GM11168 (cell line): ENCODE measurements around the gene CTCFL.

Source experiments
- in situ Hi-C: fragments of 300-500 bp; cut with MboI; formaldehyde crosslinking; loops from one replicate; pipeline ENCODE4 v1.12.0; 2022; ENCODE audit warnings: low sequenced_read_pairs; ENCODE audit not compliant: unreplicated experiment

CTCFL gene, protein sequence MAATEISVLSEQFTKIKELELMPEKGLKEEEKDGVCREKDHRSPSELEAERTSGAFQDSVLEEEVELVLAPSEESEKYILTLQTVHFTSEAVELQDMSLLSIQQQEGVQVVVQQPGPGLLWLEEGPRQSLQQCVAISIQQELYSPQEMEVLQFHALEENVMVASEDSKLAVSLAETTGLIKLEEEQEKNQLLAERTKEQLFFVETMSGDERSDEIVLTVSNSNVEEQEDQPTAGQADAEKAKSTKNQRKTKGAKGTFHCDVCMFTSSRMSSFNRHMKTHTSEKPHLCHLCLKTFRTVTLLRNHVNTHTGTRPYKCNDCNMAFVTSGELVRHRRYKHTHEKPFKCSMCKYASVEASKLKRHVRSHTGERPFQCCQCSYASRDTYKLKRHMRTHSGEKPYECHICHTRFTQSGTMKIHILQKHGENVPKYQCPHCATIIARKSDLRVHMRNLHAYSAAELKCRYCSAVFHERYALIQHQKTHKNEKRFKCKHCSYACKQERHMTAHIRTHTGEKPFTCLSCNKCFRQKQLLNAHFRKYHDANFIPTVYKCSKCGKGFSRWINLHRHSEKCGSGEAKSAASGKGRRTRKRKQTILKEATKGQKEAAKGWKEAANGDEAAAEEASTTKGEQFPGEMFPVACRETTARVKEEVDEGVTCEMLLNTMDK

GRCh38 chr20:57524511-57525176 lies at the start of gene CTCFL:
Gene CTCFL (minus strand): TSS chr20:57525140. CDS start chr20:57524205, 935 bp downstream.
- in situ Hi-C loops = loop anchor here (5.0 kb wide), 1 partner anchor 68 kb away; no protein-coding TSS in a partner anchor

DNA sequence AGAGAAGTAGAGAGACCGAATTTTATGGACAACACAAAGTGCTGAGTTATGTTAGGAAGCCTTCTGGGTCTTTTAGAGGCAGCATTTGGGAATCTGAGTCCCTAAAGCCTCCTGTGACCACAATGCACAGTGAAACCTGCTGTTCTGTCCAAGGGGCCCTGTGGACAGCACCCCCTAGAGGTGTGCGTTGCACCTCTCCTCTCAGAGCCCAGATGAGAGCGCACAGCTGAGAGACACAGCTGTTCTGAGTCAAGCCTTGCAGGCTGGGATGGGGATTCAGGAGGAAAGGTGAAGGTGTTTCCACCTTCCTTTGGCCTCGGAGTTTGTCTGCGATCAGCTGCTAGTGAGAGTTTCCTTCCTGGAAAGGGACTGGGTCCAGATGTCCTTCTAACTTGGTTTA lies 49.0 kb upstream of the CTCFL start:
- in situ Hi-C loops = no loop called here

DNA sequence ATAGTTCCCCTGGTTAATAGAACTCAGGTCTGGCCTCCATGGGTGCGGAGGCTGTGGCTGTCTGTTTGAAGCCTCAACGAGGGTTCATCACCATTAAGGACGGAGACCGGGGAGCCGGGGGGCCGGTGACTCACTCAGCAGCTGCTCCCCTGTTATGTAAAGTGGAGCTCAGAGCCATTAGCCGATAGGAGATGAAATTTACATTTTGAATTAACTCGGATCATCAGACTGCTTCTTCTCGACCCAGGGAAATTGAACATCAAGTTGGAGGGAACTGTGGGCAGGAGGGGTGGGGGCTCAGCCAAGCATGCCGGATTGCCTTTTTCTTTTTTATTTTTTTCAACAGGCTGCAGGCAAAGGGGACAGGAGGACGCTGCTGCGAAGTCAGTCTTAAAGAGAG lies 48.3 kb upstream of the CTCFL start:
- in situ Hi-C loops = no loop called here

- in situ Hi-C loops = no loop called here
These were observed 47.0 kb upstream of the CTCFL start for GRCh38 chr20:57571782-57572416.

DNA sequence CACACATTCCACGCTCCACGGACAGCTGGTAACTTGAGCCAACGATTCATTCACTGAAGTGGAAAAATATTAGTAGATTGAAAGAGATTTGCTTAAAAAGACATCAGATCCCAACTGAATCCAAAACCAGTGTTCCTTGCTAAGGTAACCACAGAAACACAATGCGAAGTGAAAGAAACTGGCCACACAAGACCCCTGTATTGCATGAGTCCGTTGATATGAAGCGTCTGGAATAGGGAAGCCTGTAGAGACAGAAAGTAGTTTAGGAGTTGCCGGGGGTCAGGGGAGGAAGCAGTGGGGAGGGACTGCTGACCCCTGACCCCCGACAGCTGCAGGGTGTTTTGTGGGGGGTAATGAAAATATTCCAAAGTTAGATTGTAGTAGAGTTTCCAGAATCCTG lies 46.0 kb upstream of the CTCFL start:
- in situ Hi-C loops = no loop called here

- in situ Hi-C loops = no loop called here
These were observed 45.4 kb upstream of the CTCFL start for GRCh38 chr20:57570145-57570850.

DNA sequence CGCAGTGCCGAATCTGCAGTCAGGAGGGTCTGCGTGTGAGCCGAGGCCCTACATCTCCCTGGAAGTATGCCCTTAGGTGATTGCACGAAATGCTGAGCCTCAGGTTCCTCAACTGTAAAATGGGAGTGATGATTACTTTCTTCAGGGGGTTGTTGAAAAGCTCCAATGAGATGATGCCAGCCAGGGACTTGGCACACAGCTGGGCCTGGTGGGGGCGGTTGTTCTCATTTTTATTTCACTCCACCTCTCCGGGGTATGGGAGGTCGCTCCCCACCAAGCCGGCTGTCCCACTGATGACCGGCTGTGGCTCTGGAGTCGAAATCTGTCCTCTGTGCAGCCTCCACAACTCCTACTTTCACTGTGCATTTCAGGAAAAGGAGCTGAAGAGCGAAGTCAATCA lies 44.0 kb upstream of the CTCFL start:
- in situ Hi-C loops = no loop called here

DNA sequence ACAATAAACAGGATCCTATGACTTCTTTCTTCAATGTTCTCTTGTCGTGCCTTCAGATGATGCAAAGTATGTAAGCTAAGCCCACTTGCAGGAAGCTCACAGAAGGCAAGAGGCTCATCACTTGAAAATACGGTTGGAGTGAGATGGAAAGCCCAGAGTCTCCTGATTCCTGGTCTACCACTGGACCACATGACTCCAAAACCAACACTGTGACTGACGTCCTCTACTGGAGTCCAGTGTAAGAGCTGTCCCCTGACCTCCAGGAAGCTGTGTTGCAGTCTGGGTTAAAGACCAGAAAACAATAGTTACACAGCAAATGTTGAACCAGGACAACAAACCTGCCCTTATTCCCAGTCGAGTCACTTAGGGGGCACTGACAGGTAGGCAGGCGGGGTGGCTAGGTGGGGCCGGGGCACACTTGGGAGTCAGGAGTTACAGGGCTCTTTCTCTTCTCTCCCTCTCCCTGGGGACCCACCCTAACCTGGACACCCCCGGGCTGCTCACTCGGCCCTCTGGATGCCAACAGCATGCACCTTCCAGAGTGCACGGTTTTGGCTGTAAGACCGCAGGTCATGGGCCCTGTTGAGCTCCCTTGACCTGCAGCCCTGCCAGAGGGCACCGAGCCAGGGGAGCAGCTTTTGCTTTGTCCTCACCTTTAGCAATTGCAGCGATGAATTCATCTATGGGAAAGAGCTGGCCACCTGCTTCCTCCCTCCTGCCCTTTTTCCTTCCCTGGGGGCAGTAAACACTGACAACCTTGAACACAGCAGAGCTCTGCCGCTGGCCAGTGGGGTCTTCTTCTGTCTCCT lies 43.4 kb upstream of the CTCFL start:
- in situ Hi-C loops = no loop called here

DNA sequence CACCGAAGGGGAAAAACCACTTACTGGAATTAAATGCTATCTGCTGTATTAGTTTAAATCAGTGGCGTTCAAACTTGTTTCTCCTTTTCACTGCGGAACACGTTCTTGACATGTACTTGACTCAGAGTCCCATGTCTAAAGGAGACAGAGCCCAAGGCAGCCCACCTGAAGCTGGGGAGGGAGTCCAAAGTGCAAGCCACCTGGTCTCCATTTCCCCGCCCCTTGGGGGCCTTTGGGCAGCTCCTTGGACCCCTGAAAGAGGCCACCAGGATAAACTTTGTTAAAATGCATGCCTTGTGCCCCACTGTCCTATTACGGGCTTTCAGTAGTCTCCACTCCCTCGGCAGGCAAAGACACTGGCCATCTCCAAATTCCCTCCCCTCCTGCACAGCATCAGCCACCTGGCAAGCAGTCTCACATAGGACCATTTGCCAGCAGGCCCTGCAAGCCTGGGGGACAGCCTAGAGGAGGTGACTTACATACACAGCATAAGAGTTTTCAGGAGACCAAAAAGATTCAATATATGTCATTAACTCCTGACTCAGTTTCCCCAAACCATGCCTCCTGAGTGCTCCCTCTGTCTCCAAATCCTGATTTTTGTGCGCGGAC lies 42.6 kb upstream of the CTCFL start:
- in situ Hi-C loops = no loop called here

- in situ Hi-C loops = no loop called here
These were observed 42.0 kb upstream of the CTCFL start for GRCh38 chr20:57566803-57567459.

GRCh38 chr20:57566399-57566798 lies 41.5 kb upstream of the CTCFL start:
- in situ Hi-C loops = no loop called here

GRCh38 chr20:57564951-57565642 lies 40.2 kb upstream of the CTCFL start:
- in situ Hi-C loops = no loop called here

- in situ Hi-C loops = no loop called here
These were observed 39.4 kb upstream of the CTCFL start for GRCh38 chr20:57564180-57564802.

- in situ Hi-C loops = no loop called here
These were observed 38.6 kb upstream of the CTCFL start for GRCh38 chr20:57563522-57563921.

DNA sequence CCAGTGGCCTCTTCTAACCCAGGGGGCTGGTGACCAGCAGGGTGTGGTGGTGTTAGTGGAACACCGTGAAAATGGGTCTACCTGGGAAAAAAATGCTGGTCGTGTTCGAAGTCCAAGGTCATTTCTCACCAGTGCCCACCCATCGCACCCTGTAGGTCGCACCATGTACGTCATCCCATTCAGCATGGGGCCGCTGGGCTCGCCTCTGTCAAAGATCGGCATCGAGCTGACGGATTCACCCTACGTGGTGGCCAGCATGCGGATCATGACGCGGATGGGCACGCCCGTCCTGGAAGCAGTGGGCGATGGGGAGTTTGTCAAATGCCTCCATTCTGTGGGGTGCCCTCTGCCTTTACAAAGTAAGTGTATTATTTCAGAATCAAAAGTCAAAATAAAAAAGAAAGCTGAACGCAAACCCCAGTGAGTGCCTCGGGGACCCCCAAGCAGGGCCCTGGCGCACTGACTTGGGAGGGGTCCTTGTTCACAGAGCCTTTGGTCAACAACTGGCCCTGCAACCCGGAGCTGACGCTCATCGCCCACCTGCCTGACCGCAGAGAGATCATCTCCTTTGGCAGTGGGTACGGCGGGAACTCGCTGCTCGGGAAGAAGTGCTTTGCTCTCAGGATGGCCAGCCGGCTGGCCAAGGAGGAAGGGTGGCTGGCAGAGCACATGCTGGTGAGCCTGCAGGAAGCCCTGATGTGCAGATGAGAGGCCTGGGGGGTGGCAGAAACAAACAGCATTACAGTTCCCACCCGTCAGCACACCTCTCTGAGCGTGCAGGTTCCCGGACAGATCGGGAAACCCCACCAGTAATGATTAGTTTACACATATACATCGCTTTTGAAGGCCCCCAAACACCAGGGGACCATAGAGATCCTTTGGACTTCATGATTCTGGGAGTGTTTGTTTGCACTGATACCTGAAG lies 37.9 kb upstream of the CTCFL start:
- in situ Hi-C loops = no loop called here
